ENCODE data around the gene XPO5.

DNA sequence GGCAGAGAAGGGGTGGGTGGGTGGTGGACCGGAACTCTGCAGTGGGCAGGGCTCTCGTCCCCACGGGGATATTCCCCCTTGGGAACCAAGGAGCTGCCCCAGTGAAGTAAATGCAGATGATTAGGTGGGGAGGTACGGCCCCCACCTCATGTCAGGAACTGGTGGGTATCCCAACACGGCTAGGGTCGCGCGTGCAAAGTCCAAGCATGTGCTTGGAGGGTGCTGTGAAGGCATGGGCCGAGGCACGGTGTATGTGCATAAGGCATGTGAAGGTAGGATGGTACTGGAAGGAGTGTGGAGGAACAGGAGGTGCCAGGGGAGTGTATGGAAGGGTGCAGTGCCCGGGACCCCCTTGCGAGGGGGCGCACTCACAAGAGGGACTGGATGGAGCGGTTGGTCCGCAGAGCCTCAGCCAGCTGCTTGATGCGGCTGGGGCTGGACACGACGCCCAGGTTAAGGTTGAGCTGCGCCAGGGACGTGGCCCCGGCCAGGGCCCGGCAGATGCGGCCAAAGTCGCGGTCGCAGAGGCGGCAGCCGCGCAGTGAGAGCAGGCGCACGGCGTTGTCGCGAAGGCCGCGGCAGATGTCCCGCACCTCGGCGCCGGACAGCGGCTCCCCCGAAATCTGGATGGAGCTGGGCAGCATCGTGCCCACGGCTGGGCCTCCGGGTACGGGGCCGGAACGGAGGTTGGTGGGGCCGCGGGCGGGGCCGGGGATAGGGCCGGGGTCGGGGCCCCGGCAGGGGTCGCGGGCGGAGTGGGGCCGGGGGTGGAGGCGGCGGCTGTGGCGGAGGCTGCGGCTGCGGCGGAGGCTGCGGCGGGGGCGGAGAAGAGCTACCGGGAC lies 66.5 kb downstream of the XPO5 start:
- TF ChIP-seq CTCF (optimal IDR thresholded peaks at IDR 0.05 in 1 of 3, IDR thresholded peaks at IDR 0.05 in 1 of 3, conservative IDR thresholded peaks at IDR 0.05 in 1 of 3; ENCODE audit: extremely low read depth in 1 of 3, insufficient read depth in 2 of 3, low read length in 3 of 3) (no peak), EZH2 (IDR thresholded peaks at IDR 0.05; ENCODE audit: low read length) (no peak)
